HG02759 (cell line): Measurements from ENCODE around the gene TTC34.

Source experiments
- ATAC-seq: cut with Tn5 transposase; IDR thresholded peaks from one replicate; pipeline ENCODE4 v1.9.1; 2021; ENCODE audit warnings: mild to moderate bottlenecking, moderate library complexity; ENCODE audit not compliant: unreplicated experiment

The TTC34 gene

DNA sequence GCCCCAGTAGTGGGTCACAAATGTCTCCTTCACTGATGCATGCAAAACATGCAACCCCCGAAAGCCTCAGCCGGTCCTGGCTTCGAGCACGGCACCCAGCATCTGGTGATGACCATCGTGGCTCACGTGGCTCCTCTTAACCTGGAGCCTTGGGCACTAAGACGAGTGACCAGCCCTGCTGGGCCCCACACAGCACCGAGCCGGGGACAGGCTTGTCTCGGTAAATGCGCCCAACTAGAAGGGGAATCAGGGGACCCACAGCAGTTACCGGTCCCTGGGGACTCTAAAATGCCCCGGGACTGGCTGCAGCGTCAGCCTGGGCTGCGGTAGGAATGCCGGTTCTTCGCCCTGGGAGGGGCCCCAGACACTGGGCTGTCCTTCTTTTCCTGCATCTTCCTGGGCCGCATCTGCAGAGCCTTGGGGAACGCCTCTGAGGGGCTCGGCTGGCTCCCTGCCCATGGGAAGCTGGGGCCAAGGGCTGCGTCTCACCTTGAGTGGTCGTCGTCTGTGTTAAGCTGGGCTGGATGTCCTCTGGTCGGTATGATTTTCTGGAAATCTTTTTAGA lies 13.1 kb upstream of the TTC34 start:
- no peak for ATAC-seq

DNA sequence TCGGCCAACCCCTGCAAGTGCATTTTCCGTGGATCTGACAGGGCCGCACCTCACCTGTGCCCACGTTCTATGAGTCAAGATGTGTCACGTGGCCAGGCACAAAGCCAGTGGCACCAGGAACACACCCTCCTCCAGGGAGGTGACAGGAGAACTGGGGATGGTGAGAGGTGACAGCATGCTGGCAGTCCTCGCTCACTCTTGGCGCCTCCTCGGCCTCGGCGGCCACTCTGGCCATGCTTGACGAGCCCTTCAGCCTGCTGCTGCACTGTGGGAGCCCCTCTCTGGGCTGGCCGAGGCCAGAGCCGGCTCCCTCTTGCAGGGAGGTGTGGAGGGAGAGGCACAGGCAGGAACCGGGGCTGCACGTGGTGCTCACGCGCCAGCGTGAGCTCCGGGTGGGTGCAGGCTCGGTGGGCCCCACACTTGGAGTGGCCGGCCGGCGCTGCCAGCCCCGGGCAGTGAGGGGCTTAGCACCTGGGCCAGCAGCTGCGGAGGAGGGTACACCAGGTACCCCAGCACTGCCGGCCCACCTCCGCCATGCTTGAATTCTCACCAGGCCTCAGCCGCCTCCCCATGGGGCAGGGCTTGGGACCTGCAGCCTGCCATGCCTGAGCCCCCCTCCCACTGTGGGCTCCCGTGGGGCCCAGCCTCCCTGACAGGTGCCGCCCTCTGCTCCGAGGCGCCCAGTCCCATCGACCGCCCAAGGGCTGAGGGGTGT lies 11.6 kb upstream of the TTC34 start:
- ATAC-seq, result no peak

DNA sequence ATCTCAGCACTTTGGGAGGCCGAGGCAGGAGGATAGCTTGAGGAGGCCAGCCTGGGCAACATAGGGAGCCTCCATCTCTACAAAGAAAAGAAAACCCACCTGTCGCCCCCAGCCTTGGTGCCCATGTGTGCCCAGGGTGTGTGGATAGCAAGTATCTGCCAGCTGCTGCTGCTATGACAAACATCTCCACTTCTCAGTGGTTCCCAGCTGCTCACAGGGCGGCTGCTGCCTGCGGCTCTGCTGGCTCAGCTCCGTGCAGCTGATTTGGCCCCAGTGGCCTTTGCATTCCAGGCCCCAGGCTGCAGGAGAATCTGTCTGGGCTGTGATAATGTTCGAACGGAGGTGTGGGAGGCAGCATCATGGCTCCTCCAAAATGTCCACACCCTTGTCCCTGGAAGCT lies 10.6 kb upstream of the TTC34 start:
- no peak for ATAC-seq

DNA sequence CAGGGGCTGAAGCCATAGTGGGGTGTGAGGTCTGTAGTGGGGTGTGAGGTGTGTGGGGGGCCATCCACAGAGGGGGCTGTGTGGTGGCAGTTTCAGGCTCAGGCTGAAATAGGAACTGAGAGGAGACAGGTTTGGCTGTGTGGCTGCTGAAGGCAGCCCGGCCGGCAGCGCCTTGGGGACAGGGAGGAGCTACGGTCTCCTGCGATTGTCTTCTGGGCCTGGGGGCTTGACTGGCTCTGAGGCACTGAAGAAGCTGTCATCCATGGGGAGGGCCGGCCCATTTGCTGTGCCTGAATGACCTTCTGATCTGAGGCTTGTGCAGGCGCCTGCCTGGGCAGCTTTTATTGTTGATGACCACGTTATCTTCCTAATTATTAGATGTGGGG lies 10.0 kb upstream of the TTC34 start:
- no peak for ATAC-seq

DNA sequence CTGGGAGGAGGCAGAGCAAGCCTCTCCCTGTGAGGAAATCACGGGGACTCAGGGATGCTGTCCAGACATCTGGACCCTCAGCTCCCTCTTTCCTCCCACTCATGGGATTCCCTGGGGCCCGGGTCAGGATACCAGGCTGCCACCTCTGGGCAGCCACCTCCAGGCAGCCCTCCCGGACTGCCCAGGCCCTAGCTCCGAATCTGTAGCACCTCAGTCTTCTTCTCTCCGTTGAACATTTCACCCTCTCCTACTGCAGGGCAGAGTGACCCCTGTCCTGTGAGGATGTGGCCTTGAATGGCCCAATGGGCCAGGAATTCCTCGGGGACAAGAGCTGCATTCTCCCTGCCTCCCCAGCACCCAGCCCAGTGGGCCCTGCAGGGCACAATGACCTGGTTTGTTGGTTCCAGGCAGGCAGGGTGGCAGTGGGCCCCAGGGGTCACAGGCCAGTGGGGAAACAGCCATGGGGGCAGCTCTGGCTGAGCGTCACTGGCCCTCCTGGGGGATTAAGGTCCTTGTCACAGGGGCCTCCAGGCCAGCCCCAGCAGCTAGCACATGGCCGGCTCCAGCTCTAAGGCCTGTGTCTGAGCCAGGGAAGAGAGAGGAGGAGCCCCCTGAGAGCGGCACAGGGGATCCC lies 9.5 kb upstream of the TTC34 start:
- no peak for ATAC-seq

DNA sequence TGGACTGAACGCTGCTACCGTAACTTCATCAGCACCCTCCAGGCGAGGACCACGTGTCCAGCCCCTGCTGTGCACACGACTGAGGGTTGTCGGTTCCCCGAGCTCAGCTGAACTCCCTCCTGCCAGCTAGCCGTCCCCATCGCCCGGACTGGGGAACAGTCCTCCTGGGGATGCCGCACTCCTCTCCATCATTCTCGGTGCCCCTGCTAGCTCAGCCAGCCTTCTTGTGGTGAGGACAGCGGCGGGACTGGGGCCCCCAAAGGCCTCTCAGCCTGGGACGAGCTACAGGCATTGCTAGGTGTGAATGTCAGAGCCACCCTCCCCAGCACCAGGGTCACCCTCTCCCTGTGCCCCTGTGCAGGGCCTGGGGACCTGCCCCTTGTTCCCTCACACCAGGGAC lies 8.8 kb upstream of the TTC34 start:
- ATAC-seq, result no peak

DNA sequence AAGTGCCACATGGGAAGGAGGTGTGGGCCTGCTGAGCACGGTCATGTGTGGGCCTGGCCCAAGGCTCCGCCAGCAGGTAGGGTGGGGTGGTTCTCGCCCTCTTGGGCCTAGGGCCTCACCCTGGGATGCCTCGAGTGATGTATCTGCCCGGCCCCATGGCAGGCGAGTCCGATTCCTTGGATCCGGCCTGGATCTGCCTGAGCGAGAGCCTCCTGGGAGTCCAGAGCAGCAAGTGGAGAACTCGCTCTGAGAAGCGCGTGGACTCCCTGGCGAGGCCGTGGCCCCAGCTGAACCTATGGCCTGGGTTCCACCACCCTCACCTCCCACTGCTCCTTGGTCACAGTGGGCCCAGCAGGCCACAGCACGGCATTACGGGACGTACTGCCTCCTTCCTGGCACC lies 8.2 kb upstream of the TTC34 start:
- no peak for ATAC-seq

DNA sequence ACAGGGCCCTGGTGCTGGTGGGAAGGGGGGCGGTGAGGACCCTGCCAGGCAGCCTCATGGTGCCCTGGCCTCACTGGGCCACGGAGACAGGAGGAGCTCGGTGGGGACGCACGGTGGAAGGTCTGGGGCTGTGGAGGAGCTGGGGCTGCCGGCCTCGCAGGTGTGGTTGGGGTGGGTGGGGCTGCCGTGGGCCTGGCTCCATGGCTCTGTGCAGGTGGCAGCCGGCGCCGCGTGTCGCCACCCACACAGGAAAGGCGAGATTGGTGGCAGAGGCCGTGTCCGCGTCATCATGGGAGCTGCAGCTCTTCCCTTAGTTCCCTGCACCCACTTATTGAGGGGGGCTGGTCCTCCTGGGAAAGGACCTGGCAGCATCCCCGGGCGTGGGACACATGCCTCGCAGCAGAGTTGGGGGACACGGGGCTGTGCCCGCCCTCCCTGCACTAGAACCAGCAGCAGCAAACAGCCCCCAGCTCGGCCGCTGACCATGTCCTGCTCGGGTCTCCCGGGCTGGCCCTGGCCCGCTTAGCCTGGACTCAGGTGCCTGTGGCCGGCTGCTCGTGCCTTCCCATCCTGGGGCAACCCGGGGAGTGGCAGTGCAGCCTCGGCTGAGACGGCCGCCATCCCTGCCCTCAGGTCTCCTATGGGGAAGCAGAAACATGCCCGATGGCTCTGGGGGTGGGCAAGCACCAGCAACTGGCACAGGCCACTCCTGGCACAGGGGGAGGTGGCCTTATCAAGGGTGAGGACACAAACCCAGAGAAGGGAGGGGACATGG lies 7.5 kb upstream of the TTC34 start:
- no peak for ATAC-seq

DNA sequence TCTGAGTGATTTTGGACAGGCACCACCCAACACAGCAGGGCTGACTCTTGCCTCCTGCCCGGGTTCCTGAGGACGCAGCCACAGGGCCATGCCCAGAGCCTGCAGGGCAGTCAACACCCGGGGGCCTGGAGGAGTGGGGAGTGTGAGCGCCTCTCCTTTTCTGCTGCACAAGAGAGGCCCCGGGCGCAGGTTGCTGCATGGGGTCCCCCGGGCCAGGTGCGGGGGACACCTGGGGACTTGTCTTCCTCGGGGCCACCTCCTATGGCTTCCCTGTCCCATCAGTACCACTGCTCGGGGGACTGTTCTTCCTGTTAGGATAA lies 6.9 kb upstream of the TTC34 start:
- ATAC-seq, result no peak

DNA sequence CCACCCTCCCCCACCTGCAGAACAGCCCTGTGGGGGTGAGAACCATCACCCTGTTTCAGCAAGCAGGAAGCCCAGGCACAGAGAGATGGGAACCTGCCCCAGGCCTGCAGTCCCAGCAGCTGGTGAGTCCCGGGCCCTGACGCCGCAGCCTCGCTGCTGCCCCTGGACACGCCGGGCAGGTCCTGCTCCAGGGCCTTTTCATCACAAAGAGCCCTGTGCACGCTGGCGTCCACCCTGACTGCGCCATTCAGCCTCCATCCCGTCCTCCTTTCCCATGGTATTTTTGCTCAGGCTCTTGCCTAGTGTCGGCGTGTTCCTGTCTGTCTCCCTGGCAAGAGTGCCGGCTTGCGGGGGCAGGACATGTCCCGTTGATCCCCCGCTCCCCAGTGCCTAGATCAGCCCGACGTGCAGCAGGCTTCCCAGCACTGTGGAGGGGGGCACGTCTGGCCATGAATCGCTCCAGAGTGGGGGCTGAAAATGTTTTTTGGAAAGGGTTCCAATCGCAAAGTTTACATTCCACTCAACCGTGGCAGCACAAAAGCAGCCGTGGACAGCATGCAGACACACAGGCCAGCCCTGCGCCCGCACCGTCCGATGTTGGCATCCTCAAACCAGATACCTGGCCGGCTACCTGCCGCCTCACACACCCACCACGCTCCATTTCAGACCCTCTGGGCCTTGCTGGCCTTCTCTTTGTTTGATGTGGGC lies 6.3 kb upstream of the TTC34 start:
- ATAC-seq, result no peak

DNA sequence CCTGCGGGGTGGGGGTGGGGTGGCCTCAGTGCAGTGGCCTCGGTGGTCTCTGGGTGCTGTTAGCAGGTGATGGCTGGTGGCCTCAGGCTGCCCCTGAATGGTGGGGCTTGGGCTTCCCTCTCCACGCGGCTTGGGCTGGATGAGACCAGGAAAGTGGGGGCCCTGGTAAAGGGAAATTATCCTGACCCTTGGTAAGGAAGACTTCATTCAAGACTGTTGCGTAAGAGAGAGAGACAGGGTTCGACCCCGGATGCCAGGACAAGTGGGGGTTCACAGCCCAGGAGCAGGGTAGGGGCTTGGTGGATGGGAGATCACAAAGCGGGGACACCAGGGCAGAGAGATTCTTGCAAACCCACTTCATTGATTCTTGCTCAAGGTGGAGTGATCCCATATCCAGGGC lies 5.5 kb upstream of the TTC34 start:
- ATAC-seq, result no peak

DNA sequence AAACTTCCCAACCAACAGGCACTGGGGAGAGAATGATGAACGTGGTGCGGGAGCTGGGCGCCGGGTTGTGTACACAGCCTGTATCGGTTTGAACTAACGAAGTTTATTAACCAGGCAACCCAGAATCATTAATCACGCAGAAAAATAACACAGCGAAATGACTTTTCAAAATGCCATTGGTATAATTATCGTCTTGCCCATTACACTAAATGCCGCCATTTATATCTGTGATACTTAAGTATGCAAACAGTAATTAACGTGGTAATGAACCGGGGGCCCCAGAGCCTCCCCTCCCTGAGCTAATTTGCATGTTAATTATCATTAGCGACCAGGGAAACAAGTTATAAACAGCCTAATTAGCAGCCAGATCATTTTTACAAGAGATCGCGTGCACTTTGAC lies 5.1 kb upstream of the TTC34 start:
- ATAC-seq, result no peak

DNA sequence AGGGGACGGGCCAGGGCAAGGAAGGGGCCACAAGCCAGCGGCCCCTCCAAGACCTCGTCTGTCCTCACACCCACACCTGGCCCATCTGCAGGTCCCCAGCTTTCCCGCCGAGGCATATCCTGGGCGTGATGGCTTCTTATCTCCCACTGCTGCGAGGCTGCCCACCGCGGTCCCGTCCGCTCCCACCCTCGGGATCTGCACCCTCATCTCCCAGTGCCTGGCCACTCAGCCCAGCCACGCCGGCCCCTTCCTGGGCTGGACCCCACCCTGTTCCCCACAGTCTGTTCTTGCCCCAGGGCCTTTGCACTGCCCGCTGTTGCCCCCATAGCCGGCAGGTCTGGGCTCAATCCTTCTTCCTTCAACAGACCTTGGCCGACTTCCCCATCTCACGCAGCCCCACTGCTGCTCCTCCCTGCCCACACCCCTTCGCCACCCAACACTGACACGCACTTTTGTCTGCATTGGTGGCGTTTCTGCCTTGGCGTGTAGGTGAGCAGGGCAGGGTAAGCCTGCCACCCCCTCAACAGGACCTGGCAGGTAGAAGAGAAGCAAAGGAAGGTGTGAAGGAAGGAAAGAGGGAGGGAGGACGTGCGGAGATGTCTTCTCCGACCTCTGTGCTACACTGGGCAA lies 4.4 kb upstream of the TTC34 start:
- no peak for ATAC-seq

DNA sequence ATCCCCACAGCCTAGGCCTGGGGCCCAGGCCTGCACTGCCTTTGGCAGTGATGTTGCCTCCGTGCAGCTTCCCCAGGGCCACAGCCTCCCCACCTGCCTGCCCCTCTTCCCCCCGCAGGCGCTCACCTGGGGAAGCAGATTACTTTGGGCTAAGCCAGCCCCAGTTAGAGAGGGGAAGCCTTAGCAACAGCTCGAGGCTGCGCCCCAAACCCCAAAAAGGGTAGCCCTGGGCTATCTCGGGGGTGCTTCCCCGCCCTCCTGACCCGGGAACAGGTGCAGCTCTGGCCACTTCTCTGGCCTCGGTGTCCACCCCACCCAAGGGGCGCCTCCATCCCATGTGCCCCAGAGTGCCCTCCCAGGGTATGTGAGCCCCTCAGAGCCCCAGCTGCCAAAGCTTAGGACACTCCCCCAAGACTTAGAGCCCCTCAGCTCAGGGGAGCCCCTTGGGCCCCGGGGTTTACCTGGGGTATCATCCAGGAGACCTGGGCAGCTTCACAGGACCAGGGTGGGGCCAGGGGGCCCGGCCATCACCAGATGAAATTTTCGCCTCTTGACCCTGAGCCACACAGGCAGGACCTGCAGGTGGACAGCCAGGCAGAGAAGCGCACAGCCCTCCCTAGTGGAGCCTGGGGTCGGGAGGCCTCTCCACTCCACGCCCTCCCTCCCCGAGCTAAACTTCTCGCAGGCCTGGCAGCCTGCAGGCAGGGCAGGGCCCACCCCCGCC lies 3.3 kb upstream of the TTC34 start:
- ATAC-seq, result no peak

DNA sequence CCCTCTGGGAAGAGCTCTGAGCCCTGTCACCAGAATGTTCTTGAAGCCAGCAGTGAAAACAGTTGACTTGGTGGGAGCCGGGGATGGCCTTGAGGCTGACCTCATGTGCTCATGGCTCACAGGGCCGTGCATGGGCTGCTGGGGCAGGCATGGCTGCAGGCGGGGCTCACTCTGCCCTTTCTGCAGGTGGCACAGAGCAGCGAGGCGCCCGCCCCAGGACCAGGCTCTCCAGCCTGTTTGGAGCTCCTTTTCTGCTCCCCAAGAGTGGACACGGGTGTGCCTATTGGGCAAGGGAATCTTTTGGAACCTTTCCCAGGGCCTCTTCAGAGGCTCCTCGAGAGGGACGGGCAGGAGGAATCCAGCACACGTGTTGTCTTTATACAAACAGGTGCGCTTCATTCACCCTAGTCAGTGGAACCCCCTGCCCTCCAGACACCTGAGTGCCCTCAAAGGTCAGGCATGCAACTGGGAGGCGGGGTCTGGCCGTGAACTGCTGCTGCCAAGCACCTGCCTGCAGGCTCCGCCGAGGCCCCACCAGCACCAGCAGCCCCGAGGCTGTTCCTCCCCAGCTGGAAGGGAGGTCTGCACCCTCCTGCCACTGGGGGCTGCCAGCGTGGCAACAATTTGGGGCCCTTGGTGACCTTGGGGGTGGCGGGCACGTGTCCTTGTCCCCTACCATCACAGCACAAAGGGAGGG lies 2.6 kb upstream of the TTC34 start:
- no peak for ATAC-seq

DNA sequence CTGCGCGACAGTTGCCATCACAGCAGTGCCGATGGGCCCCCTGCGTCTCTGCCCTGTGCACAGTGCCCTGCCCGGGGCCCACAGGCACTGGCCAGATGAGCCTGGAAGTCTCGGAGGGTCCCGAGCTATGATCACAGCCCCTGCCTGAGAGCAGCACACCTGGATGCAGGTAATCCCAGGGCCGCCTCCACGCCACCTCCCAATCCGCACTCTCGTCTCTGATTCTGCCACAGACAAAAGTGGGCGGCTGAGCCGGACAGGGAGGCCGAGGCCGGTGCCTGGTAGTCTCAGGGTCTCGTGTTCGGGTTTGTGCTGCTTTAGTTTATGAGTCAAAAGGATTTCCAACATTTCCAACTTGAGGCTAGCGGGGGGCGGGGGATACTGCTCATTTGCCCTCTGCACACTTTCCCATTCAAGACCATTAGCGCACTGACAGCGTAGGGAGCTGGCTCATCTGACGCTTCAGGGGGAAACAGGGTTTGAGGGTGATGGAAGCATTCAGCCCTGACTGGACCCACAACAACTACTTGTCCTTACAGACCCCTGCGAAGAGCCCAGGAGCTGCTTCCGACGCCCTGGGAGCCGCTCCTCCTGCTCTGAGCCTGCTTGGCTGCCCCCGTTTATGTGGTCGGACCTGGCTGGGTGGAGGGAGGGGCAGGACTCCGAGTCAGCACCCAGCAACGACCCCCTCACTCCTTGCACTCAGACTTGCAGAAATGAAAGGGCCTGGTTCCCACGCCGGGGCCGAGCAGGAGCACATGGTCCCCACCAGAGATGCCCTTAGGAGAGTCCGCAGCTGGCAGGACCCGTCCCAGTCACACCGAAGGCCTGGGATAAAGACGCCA lies 1.8 kb upstream of the TTC34 start:
- no peak for ATAC-seq

DNA sequence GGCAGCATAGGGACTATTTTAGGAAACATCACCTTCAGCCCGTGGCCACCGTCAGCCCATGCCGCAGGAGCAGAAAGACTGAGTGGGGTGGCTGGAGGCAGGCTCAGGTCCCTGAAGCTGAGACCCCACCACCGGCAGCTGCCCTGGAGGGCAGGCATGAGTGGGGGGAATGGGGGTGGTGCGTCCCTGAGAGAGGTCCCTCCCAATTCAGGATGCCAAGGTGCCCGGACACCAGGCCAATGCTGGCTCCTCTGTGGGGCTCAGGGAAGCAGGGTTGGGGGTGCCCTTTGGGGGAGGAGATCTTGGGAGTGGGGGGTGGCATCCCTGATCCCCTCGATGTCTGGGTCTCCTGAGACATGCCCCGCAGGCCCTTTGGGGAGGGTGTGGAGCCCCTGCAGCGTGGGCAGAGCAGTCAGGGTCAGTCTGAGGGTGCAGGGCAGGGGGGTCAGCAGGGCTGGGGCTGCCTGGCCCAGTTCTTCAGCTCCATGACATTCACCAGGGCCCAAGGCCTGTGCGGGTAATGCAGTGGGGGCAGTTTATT lies 998 bp upstream of the TTC34 start:
- no peak for ATAC-seq

DNA sequence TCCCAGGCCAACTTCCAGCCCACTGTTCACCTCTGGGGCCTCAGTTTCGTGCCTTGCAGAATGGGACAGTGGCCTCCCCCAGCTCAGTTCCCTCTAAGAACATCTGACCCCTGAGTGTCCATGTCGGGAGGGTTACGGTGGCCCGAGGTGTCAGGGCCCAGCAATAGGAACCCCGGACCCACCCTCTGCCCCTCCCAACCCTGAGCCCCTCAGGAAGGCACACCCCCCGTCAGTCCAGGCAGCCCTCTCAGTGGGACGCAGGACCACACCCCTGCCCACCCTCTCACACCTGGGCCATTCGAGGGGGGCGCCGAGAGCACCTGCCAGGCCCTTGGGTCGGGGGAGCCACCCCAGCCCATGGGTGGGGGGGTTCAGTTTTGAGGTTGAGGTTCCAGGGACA lies 447 bp downstream of the TTC34 start:
- ATAC-seq, result no peak

DNA sequence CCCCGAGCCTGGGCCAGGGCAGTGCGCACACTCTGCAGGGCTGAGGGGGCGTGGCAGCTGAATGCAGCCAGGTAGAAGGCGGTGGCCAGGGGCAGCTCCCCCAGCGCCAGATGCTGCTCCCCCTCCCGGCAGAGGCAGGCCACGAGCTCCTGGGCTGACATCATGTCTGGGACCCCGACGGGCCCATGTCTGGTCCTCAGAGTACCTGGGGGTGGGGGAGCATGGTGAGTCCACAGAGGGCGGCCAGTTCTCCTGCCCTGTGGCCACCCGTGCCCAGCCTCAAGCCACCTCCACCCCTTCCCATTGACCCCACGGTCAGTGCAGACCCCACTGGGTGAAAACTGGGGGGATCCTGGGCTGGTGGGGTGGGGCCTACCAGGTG lies 838 bp downstream of the TTC34 start:
- ATAC-seq, result no peak
